Cardiac fibroblast (primary cell): ENCODE data around the gene BRICD5.
"Not testable (repeated sequence)": the region's sequence is repeated elsewhere in the genome, so short reads cannot be mapped to it uniquely, and the experiment has no call there.

Experiments used
- DNase-seq, 2 donors: peaks; one replicate each; pipeline versions ENCODE4 v3.0.0 to v3.0.0-alpha.2; 2010; ENCODE audit warnings: low read depth in 2 of 2
- H3K4me3 ChIP-seq, 2 donors: replicated peaks in 1 of 2; 1 replicate in 1 of 2; 2 replicates in 1 of 2; pipeline ENCODE4 v1.5.1; 2011; ENCODE audit warnings: low read depth in 2 of 2, low read length in 2 of 2, mild to moderate bottlenecking in 2 of 2, moderate library complexity in 1 of 2
- TF ChIP-seq, protein P1 (sequence below): IDR thresholded peaks from one replicate; pipeline ENCODE4 v1.5.1; 2011; ENCODE audit warnings: low read depth, mild to moderate bottlenecking, low read length, inconsistent platforms

Gene BRICD5

DNA sequence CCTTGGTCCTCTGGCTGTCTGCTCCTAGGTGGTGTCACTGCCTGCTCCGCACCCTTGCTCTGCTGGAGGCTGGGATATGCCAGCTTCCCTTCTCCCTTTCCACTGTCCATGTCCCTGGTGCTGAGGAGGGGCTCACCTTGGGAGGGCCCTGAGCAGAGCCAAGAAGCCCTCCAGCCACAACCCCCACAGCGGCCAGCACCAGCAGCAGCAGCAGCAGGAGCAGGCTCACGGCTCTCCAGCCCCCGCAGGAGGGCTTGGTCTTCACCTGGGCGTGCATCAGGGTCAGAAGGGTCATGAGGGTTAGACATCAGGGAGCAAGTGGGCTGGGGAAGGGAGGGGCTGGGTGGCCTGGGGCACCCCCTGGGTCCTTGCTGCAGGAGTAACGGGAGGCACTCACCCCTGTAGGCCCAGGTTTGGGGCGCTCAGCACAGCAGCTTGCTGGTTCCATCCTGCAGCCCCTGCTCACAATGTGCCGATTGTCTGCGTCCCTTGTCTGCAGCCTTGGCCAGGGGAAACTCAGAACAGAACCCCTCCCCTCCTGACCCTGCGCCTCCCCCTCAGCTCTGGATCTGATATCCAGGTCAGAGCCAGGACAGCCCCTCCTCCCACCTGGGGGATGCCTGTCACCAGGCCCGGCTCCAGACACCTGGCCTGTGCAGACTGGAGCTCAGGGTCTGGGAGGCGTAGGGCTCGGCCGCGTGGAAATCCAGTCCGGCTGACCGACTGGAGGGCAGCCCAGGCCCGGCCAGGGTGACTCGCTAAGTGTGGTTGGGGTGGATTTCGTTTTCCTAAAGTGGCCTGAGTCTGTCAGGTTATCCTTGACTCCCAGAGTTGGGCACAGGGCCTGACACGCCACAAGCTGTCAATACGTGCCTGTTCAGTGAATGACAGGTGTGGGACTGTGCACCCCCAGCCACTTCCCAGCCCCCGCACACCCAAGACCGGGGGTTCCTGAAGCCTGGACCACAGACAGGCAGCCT lies at the start of gene BRICD5:
Gene BRICD5, minus strand, starts transcription at position 478 of the 980 bp plus-strand sequence. Its CDS starts 30 bp downstream, at position 448.
- no peak for DNase-seq
- H3K4me3 ChIP-seq: no peak within 1 kb of the TSS
- TF ChIP-seq, protein P1, sequence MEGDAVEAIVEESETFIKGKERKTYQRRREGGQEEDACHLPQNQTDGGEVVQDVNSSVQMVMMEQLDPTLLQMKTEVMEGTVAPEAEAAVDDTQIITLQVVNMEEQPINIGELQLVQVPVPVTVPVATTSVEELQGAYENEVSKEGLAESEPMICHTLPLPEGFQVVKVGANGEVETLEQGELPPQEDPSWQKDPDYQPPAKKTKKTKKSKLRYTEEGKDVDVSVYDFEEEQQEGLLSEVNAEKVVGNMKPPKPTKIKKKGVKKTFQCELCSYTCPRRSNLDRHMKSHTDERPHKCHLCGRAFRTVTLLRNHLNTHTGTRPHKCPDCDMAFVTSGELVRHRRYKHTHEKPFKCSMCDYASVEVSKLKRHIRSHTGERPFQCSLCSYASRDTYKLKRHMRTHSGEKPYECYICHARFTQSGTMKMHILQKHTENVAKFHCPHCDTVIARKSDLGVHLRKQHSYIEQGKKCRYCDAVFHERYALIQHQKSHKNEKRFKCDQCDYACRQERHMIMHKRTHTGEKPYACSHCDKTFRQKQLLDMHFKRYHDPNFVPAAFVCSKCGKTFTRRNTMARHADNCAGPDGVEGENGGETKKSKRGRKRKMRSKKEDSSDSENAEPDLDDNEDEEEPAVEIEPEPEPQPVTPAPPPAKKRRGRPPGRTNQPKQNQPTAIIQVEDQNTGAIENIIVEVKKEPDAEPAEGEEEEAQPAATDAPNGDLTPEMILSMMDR: no peak

DNA sequence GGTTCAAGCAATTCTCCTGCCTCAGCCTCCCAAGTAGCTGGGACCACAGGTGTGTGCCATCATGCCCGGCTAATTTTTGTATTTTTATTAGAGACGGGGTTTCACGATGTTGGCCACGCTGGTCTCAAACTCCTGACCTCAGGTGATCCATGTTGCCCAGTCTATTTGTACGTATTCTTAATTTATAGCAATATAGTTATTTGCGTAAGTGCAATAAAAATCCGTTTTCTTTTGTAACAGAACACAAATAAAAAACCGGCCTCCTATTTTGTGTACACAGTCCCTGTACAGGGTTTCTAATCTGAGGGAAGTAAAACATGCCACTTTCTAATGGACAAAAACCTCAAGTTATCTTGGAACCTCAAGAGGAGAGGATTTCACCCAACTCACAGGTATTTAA lies 49.6 kb upstream of the BRICD5 start:
- TF ChIP-seq, protein P1: no peak
- DNase-seq: no peak
- H3K4me3 ChIP-seq: no peak overlapping the region

DNA sequence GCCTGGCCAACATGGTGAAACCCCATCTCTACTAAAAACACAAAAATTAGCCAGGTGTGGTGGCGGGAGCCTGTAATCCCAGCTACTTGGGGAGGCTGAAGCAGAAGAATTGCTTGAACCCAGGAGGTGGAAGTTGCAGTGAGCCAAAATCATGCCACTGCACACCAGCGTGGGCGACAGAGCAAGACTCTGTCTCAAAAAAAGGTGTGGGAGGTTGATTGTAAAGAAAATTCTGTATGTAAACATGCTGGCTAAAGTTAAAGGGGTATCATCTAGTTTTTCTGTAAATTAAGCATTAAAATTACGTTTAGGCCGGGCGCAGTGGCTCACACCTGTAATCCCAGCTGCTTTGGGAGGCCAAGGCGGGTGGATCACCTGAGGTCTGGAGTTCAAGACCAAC lies 47.9 kb upstream of the BRICD5 start:
- H3K4me3 ChIP-seq, DNase-seq: not testable (repeated sequence)

DNA sequence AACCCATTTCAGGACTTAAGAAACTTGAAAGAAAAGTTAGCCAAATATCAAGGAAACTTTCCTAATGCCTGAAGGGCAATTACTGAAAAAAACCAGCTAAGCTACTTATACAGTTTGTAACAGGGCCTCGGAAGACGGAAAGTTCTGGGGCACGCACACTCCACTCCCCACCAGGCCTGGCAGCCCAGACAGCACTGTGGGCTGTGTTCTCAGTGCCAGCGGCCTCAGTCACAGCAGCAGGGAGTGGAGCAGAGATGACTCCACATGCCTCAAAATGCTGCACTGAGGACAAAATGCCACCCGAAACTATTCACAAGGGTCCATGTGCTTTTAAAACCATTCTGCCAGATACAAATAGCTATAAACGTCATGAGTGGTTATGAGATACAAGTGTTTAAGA lies 47.1 kb upstream of the BRICD5 start:
- TF ChIP-seq, protein P1: no peak
- no peak overlapping the region for H3K4me3 ChIP-seq
- DNase-seq: no peak

DNA sequence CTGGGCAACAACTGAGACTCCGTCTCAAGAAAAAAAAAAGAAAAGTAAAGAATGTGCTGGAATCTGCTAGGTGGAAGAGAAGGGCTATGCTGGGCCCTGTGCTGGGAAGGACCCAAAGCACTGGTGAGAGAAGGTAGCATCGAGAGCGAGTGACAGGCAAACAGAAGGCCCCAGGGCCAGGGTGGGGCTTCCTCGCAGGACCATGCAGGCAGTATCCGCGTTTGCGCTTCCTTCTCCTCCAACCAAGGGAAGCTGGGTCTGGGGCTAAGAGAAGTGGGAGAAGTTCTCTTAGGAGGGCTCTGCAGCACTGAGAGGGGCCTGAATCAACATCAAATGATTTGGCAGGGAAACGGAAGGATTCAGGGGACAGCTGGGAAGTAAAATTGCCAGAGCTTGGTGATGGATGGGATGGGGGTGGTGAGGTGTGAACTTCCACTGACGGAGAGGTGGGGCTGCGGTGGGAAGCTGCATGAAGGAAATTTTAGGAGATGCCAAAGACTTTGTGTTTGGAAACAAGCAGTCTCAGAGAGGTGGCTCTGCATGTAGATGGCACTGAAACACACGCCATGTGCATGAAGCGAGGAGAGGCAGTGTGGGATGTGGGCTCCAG lies 46.0 kb upstream of the BRICD5 start:
- TF ChIP-seq, protein P1: no peak
- no peak for DNase-seq
- H3K4me3 ChIP-seq: no peak overlapping the region

DNA sequence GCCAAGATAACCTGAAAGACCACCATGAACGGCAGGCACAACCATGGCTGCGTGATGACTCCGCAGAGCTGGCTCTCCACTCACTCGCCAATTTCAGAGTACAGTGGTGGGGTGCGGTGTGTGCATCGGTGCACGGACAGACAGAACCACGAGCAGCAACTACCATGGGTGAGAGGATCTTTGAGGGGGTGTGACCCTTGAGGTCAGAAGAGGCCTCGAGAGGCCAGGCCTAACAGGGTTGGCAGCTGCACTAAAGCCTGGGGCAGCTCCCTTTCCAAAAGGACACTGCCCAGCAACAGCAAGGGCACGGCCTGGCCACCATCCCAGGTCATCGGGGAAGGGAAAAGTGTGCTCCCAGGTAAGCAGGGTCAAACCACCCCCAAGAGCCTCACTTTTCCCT lies 42.6 kb upstream of the BRICD5 start:
- TF ChIP-seq, protein P1: no peak
- DNase-seq: no peak
- H3K4me3 ChIP-seq: no peak overlapping the region

DNA sequence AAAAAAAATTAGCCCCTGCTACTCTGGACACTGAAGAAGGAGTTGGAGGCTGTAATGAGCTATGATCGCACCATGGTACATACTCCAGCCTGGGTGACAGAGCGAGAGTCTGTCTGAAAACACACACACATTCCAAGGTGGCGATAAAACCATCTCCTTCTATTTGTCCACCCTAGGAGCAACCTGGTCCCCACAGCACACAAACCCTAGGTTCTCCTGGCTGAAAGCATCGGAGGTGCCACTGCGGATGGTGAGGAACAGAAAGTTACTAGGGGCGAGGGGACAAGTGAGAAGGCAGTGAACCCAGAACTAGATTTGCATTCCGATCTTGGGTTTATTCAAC lies 42.1 kb upstream of the BRICD5 start:
- TF ChIP-seq, protein P1: no peak
- DNase-seq: no peak
- no peak overlapping the region for H3K4me3 ChIP-seq
